Measurements from ENCODE around the gene ADRA2B. TPM values are rescaled to one million over a fixed set of nuclear protein-coding genes. Genes with fewer than 3 reads are reported as not detected.

ADRA2B gene
- total RNA-seq, 2 donors from 2014 or later, result under 0.01 to 0.26 TPM

DNA sequence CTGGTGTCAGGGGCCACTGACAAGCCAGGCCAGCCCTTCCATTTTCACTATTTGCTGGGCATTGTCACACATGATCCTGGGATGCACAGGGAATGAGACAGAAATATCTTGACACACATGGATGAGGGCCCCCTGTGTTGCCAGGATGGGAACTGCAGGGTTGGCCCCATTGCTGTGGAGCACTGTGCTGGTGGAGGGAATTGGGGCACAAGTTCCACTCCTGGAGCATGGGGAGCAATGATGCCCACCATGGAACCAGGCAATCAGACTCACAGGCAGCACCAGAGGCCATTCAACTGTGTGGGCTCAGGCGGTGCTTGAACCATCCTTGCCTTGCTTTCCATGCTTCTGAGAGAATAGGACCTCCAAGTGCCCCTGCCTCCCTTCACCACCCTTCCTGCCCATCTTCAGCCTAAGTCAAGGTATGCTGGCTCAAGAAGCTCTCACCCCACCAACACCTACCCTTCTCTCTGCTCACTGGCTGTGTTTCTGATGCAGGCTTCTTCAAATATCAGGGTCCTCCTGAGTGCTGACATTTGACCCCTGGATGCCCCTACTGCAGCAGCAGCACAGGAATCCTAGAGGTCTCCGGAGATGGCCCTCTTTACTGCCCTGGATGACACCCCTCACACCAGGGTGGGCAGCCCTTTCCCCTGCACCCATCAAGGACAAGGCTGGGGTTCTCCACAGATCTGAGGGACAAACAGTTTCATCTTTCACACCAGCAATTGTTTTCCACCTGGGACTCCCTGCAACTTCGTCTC lies 11.0 kb downstream of the ADRA2B start:
- Histone ChIP-seq H3K9me3 (peaks cover 0 to 13% (median 0%) of the 10 kb centered on the region in 3 donors), H3K27ac (no peak overlapping the region), H3K27me3 (no peaks in the 10 kb centered on the region), H3K4me3 (no peak overlapping the region), H3K36me3 (replicated peaks in 1 of 2; ENCODE audit: insufficient read depth in 1 of 2, low read depth in 2 of 2) (no peaks in the 10 kb centered on the region), H3K4me1 (no peaks in the 10 kb centered on the region)
- no peak for ATAC-seq
- intact Hi-C loops (cut with DNase I), result no loop called here
- 85 to 91% methylated on average over 2 to 3 of the region's 3 CpGs for WGBS, 2 donors
- no peak for DNase-seq
- TF ChIP-seq, protein P1, sequence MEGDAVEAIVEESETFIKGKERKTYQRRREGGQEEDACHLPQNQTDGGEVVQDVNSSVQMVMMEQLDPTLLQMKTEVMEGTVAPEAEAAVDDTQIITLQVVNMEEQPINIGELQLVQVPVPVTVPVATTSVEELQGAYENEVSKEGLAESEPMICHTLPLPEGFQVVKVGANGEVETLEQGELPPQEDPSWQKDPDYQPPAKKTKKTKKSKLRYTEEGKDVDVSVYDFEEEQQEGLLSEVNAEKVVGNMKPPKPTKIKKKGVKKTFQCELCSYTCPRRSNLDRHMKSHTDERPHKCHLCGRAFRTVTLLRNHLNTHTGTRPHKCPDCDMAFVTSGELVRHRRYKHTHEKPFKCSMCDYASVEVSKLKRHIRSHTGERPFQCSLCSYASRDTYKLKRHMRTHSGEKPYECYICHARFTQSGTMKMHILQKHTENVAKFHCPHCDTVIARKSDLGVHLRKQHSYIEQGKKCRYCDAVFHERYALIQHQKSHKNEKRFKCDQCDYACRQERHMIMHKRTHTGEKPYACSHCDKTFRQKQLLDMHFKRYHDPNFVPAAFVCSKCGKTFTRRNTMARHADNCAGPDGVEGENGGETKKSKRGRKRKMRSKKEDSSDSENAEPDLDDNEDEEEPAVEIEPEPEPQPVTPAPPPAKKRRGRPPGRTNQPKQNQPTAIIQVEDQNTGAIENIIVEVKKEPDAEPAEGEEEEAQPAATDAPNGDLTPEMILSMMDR (IDR thresholded peaks at IDR 0.05), result no peak
- no peak for TF ChIP-seq POLR2A (IDR thresholded peaks at IDR 0.05)

GRCh38 chr2:96104487-96104861 lies 11.9 kb downstream of the ADRA2B start:
- Histone ChIP-seq H3K4me3 (no peak overlapping the region), H3K9me3 (peaks cover 0 to 13% (median 0%) of the 10 kb centered on the region in 3 donors), H3K36me3 (replicated peaks in 1 of 2; ENCODE audit: insufficient read depth in 1 of 2, low read depth in 2 of 2) (no peaks in the 10 kb centered on the region), H3K4me1 (no peaks in the 10 kb centered on the region), H3K27ac (no peak overlapping the region), H3K27me3 (no peaks in the 10 kb centered on the region)
- DNase-seq (peak in 1 of 4 donors; percentile 2), ATAC-seq (no peak)
- 84 to 96% methylated on average over 6 of the region's 6 CpGs for WGBS, 2 donors
- TF ChIP-seq, protein P1 (IDR thresholded peaks at IDR 0.05), result no peak
- TF ChIP-seq POLR2A (IDR thresholded peaks at IDR 0.05), result no peak
- intact Hi-C loops (cut with DNase I), result no loop called here

- peaks cover 0 to 13% (median 0%) of the 10 kb centered on the region in 3 donors for H3K9me3 ChIP-seq
- no peak for TF ChIP-seq POLR2A (IDR thresholded peaks at IDR 0.05)
- WGBS, 2 donors, result 44 to 59% methylated on average over 6 of the region's 6 CpGs
- no peaks in the 10 kb centered on the region for H3K27me3 ChIP-seq
- no peaks in the 10 kb centered on the region for H3K4me1 ChIP-seq
- no peaks in the 10 kb centered on the region for H3K36me3 ChIP-seq (replicated peaks in 1 of 2; ENCODE audit: insufficient read depth in 1 of 2, low read depth in 2 of 2)
- no peak overlapping the region for H3K4me3 ChIP-seq
- H3K27ac ChIP-seq, result no peak overlapping the region
- ATAC-seq (no peak), DNase-seq (peak in 3 of 4 donors; percentile 1 to 3 (median 2))
- intact Hi-C loops (cut with DNase I), result no loop called here
Observed at GRCh38 chr2:96103761-96104486, 12.4 kb downstream of the ADRA2B start.

DNA sequence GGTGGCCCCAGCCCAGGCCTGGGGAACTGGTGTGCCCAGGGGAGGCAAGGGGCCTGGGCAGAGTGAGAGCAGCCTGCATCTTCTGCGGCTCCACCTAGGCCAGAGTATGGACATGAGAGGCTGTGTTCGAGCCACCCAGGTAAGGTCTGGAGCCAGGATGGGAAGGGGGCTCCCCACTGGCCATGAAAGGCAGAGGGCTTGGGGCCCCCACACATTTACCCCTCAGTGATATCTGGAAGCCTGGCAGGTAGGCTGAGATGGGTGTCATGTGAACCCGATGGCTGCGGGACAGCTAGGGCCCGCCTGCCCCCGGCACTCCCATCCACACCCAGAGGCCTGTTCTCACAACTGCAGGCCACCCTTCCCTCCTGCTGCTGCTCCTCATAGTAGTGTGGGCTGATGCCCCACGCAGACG lies 13.2 kb downstream of the ADRA2B start:
- ATAC-seq (no peak), DNase-seq (peak in 1 of 4 donors; percentile 4)
- Histone ChIP-seq H3K27me3 (no peaks in the 10 kb centered on the region), H3K36me3 (replicated peaks in 1 of 2; ENCODE audit: insufficient read depth in 1 of 2, low read depth in 2 of 2) (no peaks in the 10 kb centered on the region), H3K9me3 (peaks cover 0 to 13% (median 0%) of the 10 kb centered on the region in 3 donors), H3K4me1 (no peaks in the 10 kb centered on the region), H3K4me3 (no peak overlapping the region), H3K27ac (no peak overlapping the region)
- WGBS, 2 donors, result 72 to 87% methylated on average over 2 to 8 of the region's 8 CpGs
- TF ChIP-seq POLR2A (IDR thresholded peaks at IDR 0.05), result no peak
- TF ChIP-seq, protein P1 (IDR thresholded peaks at IDR 0.05), result no peak
- intact Hi-C loops (cut with DNase I), result no loop called here

DNA sequence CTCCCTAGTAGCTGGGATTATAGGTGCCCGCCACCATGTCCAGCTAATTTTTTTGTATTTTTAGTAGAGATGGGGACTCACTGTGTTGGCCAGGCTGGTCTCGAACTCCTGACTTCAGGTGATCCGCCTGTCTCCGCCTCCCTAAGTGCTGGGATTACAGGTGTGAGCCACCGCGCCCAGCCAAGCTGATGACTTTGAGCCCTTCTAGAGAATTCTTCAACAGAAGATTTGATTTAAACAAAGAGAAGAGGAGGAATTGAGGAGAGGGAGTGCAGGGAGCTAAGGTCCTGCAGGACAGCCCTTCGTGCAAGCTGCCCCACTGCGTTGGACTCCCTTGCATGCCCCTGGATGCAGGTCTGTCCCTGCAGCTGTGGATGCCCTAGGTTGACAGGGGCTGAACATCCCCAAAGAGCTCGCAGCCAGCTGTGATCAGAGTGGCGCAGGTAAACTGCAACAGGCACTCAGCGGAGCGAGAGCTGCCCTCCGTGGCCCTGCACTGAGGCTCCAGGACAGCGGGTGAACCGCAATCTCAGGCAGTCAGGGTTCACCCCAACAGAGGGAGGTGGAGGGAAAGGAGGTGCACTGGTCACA lies 13.7 kb downstream of the ADRA2B start:
- DNase-seq (peak in 1 of 4 donors; percentile 7), ATAC-seq (no peak)
- no peaks in the 10 kb centered on the region for H3K36me3 ChIP-seq (replicated peaks in 1 of 2; ENCODE audit: insufficient read depth in 1 of 2, low read depth in 2 of 2)
- peaks cover 0 to 13% (median 0%) of the 10 kb centered on the region in 3 donors for H3K9me3 ChIP-seq
- WGBS, 2 donors, result 93 to 96% methylated on average over 13 to 15 of the region's 15 CpGs
- H3K4me1 ChIP-seq, result no peaks in the 10 kb centered on the region
- TF ChIP-seq POLR2A (IDR thresholded peaks at IDR 0.05), result no peak
- TF ChIP-seq, protein P1 (IDR thresholded peaks at IDR 0.05), result no peak
- no peak overlapping the region for H3K27ac ChIP-seq
- intact Hi-C loops (cut with DNase I), result no loop called here
- H3K27me3 ChIP-seq, result no peaks in the 10 kb centered on the region
- no peak overlapping the region for H3K4me3 ChIP-seq

Measured in body of pancreas (tissue), 4 donors.